ENCODE data around the gene ZC3HAV1. TPM values are rescaled to one million over a fixed set of nuclear protein-coding genes. Genes with fewer than 3 reads are reported as not detected.

Gene ZC3HAV1
- total RNA-seq, 6 donors from 2014 or later: 30.2 to 47.6 (median 33.5) TPM

- TF ChIP-seq POLR2AphosphoS5 (IDR thresholded peaks at IDR 0.05): no peak
- TF ChIP-seq EP300 (IDR thresholded peaks at IDR 0.05): no peak
- no peak for TF ChIP-seq POLR2A (IDR thresholded peaks at IDR 0.05)
- no peak for TF ChIP-seq CTCF (IDR thresholded peaks at IDR 0.05)
- ATAC-seq (ENCODE audit: low FRiP score in 2 of 2) (no peak), DNase-seq (no peak)
- no peak overlapping the region for H3K4me3 ChIP-seq
- peaks cover 42 to 97% (median 74%) of the 10 kb centered on the region in 4 donors for H3K36me3 ChIP-seq
- H3K9me3 ChIP-seq: no peaks in the 10 kb centered on the region
- H3K4me1 ChIP-seq: peaks cover 0 to 5% (median 0%) of the 10 kb centered on the region in 4 donors
- no peak overlapping the region for H3K27ac ChIP-seq
- 93 to 94% methylated on average over 9 of the region's 9 CpGs for WGBS, 2 donors
- H3K27me3 ChIP-seq: no peaks in the 10 kb centered on the region
Observed at GRCh38 chr7:139068544-139069399, 40.7 kb downstream of the ZC3HAV1 start.

- Histone ChIP-seq H3K4me1 (no peaks in the 10 kb centered on the region), H3K4me3 (no peak overlapping the region), H3K27ac (no peak overlapping the region), H3K36me3 (peaks cover 22 to 97% (median 67%) of the 10 kb centered on the region in 4 donors), H3K9me3 (no peaks in the 10 kb centered on the region), H3K27me3 (no peaks in the 10 kb centered on the region)
- no peak for ATAC-seq (ENCODE audit: low FRiP score in 2 of 2)
- 86 to 89% methylated on average over 9 of the region's 9 CpGs for WGBS, 2 donors
- TF ChIP-seq EP300 (IDR thresholded peaks at IDR 0.05): no peak
- no peak for TF ChIP-seq CTCF (IDR thresholded peaks at IDR 0.05)
- TF ChIP-seq POLR2AphosphoS5 (IDR thresholded peaks at IDR 0.05): no peak
- no peak for TF ChIP-seq POLR2A (IDR thresholded peaks at IDR 0.05)
- DNase-seq: no peak
Observed at GRCh38 chr7:139066315-139066714, 43.2 kb downstream of the ZC3HAV1 start.

- DNase-seq (no peak), ATAC-seq (ENCODE audit: low FRiP score in 2 of 2) (no peak)
- Histone ChIP-seq H3K27ac (no peak overlapping the region), H3K9me3 (no peaks in the 10 kb centered on the region), H3K36me3 (peaks cover 24 to 99% (median 67%) of the 10 kb centered on the region in 4 donors), H3K4me3 (no peak overlapping the region), H3K27me3 (no peaks in the 10 kb centered on the region), H3K4me1 (peaks cover 0 to 3% (median 1%) of the 10 kb centered on the region in 4 donors)
- WGBS, 2 donors: 54 to 77% methylated on average over 11 of the region's 11 CpGs
- no peak for TF ChIP-seq EP300 (IDR thresholded peaks at IDR 0.05)
- no peak for TF ChIP-seq CTCF (IDR thresholded peaks at IDR 0.05)
- TF ChIP-seq POLR2A (IDR thresholded peaks at IDR 0.05): no peak
Observed at GRCh38 chr7:139065323-139065722, 44.2 kb downstream of the ZC3HAV1 start.

- peaks cover 14 to 94% (median 62%) of the 10 kb centered on the region in 4 donors for H3K36me3 ChIP-seq
- peaks cover 0 to 15% (median 8%) of the 10 kb centered on the region in 4 donors for H3K4me1 ChIP-seq
- ATAC-seq (ENCODE audit: low FRiP score in 2 of 2) (no peak), DNase-seq (no peak)
- H3K9me3 ChIP-seq: no peaks in the 10 kb centered on the region
- peak overlapping the region in 1 of 4 donors; percentile 71 for H3K27ac ChIP-seq
- TF ChIP-seq POLR2AphosphoS5 (IDR thresholded peaks at IDR 0.05): no peak
- no peak for TF ChIP-seq CTCF (IDR thresholded peaks at IDR 0.05)
- no peak for TF ChIP-seq POLR2A (IDR thresholded peaks at IDR 0.05)
- TF ChIP-seq EP300 (IDR thresholded peaks at IDR 0.05): no peak
- no peak overlapping the region for H3K4me3 ChIP-seq
- no peaks in the 10 kb centered on the region for H3K27me3 ChIP-seq
- 78 to 84% methylated on average over 5 of the region's 5 CpGs for WGBS, 2 donors
Observed at GRCh38 chr7:139061416-139061815, 48.1 kb downstream of the ZC3HAV1 start.

Data from upper lobe of left lung (tissue), 6 donors.